ENCODE data around the gene CLOCK. TPM values are rescaled to one million over a fixed set of nuclear protein-coding genes. Genes with fewer than 3 reads are reported as not detected.
"Not testable (repeated sequence)": the region's sequence is repeated elsewhere in the genome, so short reads cannot be mapped to it uniquely, and the experiment has no call there.

Gene CLOCK, protein sequence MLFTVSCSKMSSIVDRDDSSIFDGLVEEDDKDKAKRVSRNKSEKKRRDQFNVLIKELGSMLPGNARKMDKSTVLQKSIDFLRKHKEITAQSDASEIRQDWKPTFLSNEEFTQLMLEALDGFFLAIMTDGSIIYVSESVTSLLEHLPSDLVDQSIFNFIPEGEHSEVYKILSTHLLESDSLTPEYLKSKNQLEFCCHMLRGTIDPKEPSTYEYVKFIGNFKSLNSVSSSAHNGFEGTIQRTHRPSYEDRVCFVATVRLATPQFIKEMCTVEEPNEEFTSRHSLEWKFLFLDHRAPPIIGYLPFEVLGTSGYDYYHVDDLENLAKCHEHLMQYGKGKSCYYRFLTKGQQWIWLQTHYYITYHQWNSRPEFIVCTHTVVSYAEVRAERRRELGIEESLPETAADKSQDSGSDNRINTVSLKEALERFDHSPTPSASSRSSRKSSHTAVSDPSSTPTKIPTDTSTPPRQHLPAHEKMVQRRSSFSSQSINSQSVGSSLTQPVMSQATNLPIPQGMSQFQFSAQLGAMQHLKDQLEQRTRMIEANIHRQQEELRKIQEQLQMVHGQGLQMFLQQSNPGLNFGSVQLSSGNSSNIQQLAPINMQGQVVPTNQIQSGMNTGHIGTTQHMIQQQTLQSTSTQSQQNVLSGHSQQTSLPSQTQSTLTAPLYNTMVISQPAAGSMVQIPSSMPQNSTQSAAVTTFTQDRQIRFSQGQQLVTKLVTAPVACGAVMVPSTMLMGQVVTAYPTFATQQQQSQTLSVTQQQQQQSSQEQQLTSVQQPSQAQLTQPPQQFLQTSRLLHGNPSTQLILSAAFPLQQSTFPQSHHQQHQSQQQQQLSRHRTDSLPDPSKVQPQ
- total RNA-seq: 32.0 TPM
- long read RNA-seq, partial matches to known transcripts: 3 of 17 reads
- long read RNA-seq, other reads (novel, unspliced or antisense): 12 of 17 reads

DNA sequence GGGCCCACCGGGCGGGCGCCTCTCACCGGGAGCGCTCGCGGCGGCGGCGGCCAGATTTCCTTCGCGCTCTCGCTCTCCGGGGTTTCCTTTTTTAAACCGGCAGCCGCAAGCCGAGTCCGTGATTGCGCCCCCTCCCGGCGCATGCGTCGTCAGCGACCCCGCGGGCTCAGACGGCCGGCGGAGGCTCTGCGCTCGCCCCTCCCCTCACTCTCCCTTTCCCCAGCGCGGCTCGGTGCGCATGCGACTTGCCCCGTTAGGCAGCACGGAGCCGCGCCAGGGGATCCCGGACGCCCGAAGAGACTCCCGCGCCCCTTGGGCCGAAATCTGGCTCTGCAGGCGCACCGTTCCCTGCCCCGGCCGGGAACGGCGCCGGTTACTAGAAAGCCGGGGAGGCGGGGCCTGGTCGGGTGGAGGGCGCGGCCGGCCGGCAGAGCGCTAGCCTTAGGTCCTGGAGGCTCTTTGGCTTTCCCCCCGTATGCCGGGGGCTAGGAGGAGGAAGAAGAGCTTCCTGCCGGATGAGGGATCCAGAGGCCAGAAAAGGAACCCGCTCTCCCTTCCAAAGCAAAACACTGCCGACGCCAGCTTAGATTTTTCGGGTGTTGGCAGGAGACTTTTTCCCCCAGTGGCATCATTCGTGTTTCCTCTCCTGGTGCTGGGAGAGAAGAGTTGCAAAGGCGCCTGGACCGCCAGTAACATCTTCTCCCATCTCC is at the start of gene CLOCK:
TSS of gene CLOCK (minus strand) at position 154 of the 710 bp plus-strand sequence. CDS start 64,124 bp downstream, outside the sequence.
- intact Hi-C loops (cut with DNase I): loop anchor here (1.0 to 5.0 kb wide), 3 partner anchors 151 to 305 kb away; partner anchors contain the start of genes EXOC1 and SRD5A3

DNA sequence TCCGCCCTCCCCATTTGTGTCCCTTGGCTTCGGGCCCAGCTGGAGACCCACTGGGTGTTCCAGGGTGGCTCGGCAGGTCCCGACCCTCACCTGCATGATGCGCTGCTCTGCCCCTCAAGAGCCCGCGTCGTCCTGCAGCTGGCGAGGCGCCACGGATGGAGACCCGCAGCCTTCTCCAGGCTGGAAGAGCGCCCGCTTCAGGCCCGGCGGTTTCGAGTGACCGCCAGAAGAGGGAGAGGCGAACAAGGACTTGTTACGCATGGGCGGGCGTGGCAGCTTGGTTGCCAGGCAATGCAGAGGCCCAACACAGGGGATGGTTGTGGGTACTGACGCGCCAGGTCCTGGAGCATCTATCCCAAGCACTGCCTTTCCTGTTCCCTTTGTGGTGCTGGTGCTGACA is 45.3 kb upstream of the CLOCK start, which contains the start of gene PDCL2:
TSS of gene PDCL2 (minus strand) at position 232 of the 400 bp plus-strand sequence. CDS start at position 96, 136 bp downstream.
- intact Hi-C loops (cut with DNase I): no loop called here
- DNase-seq (ENCODE audit: low spot score): no peak

More for the DNA sequence above, at the start of gene CLOCK:
- DNase-seq (ENCODE audit: low spot score): peak; percentile 93

DNA sequence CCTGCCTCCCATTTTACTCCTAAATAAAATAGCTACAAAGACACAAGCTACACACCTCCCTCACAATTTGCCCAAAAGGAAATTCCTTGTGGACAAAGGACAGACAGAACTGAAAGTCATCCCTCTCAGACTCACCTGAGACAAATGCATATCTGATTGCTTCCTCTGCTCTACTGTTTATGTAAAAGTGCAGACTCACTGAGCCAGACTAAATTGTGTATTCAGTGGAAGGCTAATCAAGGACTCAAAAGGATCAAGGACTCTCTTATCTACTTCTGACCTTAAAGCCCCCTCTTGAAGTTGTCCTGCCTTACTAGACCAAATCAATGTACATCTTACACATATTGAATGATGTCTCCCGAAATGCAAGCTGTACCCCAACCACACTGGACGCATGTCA is 41.5 kb upstream of the CLOCK start:
- intact Hi-C loops (cut with DNase I): no loop called here
- DNase-seq (ENCODE audit: low spot score): no peak

DNA sequence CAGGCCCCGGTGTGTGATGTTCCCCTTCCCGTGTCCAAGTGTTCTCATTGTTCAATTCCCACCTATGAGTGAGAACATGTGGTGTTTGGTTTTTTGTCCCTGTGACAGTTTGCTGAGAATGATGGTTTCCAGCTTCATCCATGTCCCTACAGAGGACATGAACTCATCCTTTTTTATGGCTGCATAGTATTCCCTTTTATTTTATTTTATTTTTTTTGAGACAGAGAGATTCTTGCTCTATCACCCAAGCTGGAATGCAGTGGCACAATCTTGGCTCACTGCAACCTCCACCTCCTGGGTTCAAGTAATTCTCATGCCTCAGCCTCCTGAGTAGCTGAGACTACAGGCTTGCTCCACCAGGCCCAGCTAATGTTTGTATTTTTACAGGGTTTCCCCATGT is 36.1 kb upstream of the CLOCK start:
- intact Hi-C loops (cut with DNase I); DNase-seq (ENCODE audit: low spot score): not testable (repeated sequence)

DNA sequence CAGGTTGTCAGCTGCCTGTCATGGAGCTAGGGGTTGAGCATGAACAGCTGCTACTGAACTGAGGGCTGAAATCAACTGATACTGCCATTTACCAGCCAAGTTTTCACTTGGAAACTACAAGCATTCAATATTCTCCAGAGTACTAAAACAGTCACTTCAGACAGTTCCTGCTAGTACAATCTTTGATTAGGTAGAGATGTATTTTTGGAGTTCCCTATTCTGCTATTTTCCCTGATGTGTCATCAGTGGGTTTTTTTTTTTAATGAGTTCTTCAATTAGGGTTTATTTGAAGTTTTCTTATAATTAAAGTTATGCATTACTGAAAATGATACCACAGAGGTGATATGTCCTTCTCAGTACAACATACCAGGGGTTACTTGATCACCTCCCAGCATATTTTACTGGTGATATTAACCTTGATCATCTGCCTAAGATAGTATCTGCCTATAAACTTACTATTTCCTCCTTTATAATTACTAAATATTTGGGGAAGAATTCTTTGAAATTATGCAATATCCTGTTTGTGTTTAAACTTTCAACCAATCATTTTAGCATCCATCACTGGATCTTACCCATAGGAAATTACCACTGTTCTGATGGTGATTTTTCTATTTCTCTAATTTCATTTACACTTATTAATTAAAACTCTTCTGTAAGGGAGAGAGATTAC is 31.8 kb upstream of the CLOCK start:
- intact Hi-C loops (cut with DNase I): no loop called here
- DNase-seq (ENCODE audit: low spot score): no peak

DNA sequence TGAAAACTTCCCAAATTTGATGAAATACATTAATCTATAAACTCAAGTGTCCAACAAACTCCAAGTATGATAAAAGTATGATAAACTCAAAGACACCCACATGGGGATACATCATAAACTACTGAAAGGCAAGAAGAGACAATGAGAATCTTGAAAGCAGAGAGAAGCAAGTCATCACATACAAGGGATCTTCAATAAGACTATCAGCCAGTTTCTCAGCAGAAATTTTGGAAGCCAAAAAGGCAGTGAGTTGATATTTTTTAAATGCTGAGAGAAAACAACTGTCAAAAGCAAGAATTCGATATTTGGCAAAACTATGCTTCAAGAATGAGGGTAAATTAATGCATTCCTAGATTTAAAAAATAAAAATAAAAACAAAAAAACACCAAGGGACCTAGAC is 28.8 kb upstream of the CLOCK start:
- DNase-seq (ENCODE audit: low spot score): no peak
- intact Hi-C loops (cut with DNase I): no loop called here

DNA sequence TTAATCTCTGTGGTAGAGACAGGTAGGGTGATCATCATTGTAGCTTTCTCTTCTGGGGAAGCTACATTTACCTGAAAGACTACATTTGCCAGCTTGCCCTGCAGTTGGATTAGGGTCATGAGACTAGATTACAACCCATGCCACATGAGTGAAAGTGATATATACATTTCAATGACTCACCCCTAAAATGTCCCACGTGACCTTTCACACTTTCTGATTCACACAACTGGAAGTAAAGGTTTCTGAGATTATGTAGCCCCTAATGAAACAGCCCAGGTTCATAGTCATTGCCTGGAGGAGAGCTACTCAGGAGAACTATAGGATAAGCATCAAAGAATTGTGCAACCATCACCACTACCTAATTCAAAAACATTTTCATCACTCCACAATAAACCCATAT is 27.5 kb upstream of the CLOCK start:
- DNase-seq (ENCODE audit: low spot score): no peak
- intact Hi-C loops (cut with DNase I): no loop called here

DNA sequence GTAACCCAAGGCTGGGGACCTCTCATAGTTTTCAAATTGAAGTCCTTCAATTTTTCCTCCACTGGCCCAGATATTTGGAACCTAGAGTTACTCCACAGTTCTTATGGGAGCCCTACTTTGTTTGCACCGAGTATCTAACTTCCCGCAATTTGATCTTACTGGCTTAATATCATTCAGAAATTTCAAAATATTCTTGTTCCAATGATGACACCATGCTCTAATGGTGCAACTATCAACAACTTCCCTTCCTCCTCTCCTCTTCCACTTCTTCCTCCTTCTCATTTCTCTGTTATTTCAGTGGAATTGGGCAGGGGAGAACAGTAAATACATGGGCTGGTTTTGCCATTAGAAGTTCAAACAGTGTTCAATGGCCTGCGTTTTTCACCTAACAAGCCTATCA is 25.1 kb upstream of the CLOCK start:
- DNase-seq (ENCODE audit: low spot score): no peak
- intact Hi-C loops (cut with DNase I): no loop called here

DNA sequence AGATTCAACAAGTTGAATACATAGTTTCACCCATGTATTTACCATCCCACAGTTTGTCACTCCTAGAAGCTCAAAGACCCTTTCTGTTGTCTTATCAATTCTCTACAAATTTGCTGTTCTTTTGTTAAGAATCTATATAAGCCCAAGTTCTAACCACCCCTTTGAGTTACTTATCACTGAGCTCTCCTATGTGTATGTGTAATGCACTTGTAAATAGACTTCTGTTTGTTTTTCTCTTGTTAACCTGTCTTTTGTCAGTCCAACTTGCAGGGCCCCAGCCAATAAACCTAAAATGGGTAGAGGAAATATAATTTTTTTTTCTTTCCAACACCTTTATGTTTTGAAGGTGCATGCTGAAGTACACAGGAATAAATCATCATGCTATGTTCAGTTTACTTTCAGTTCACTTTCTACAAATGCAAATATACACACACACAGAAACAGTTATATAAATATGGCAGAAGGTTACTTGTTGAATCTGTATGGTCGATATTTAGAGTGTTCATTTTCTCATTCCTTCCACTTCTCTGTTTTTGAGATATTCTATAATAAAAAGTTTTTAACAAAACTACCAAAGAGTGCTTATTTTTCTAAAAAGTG is 22.3 kb upstream of the CLOCK start:
- DNase-seq (ENCODE audit: low spot score): no peak
- intact Hi-C loops (cut with DNase I): no loop called here

DNA sequence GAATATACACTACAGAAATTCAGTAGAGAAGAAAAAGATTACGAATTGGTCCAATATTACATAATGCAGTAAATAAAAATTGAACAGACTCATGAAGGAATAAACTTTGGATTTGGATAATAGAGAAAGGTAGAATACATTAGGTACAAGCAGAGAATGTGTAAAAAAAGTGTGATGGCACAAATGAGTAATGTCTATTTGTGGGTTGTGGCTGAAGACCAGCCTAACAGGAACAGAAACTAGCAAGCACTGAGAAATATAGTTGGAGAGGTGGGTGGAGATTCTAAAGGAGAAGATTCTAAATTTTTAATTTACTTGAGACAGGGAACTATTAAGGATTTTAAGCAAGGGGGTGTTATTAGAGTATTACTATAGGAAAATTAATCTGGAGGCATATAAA is 15.2 kb upstream of the CLOCK start:
- DNase-seq (ENCODE audit: low spot score): no peak
- intact Hi-C loops (cut with DNase I): no loop called here

DNA sequence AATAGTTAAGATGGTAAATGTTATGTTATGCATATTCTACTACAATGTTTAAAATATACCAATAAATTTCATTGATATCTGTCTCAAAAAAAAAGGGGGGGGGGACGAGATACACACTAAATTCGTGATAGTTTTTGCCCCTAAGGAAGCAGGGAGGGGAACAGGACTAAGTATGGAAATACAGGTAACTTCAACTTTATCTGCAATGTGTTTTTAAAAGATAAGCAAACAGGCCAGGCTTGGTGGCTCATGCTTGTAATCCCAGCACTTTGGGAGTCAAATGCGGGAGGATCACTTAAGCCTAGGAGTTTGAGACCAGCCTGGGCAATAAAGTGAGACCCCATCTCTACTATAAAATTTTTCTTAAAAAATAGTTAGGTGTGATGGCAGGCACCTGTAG is 13.4 kb upstream of the CLOCK start:
- intact Hi-C loops (cut with DNase I): no loop called here
- no peak for DNase-seq (ENCODE audit: low spot score)

DNA sequence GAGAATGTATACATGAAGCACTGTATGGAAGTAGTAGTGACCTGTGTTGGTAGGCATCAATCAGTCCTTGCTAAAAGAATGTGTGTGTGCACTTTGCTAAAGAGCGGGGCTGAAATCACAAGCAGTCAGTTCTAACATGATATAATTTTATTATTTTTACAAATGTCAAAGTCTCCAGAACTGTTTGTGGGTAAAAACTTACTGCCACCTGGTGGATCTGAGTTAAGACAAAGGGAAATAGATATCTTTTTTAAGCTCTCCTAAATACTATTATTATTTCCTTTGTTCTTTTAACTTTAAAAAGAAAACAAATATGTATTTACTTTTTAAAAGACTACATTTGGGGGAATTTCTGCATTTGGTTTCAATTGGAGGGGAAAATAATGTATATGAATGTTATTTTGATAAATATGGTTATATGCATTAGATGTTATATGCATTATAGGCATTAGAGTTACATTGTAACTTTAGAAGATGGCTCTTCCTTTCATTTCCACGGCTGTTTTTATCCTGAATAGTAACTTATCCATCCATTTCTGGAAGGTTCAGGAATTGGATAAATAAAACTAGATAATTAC is 7.8 kb upstream of the CLOCK start:
- no peak for DNase-seq (ENCODE audit: low spot score)
- intact Hi-C loops (cut with DNase I): loop anchor here (5.0 kb wide), 1 partner anchor 107 kb away; no protein-coding TSS in a partner anchor

DNA sequence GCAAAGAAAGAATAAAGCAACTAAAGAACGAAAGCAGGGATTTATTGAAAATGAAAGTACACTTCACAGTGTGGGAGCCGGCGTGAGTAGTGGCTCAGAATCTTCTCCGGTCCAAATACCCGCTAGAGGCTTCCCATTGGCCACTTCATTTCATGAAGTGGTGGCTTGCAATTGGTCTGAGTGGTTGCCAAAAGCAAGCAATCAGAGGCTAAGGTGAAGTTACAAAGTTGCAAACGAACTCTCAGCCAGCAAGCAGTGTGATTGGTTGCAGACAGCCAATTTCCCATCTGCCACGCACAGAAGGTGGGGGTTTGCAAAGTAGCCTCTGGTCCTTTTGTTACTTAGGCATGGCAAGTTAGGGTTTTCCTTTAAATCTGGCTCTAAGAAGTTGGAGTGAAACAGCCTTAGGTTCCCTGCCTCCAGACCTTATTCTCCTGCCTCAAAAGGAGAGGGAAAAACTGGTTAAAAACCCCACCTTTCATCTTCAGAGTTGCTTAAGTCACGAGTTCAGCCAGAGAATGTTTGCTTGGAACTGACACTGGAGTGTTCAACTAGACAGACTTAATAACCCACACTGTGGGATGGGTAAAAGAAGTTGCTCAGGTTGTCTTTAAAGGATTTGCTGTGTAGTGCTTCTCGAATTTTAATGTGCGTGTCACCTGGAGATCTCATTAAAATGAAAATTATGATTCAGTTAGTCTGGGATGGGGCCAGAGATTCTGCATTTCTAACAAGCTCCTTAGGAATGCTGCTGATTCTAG is 6.9 kb upstream of the CLOCK start:
- DNase-seq (ENCODE audit: low spot score): no peak

DNA sequence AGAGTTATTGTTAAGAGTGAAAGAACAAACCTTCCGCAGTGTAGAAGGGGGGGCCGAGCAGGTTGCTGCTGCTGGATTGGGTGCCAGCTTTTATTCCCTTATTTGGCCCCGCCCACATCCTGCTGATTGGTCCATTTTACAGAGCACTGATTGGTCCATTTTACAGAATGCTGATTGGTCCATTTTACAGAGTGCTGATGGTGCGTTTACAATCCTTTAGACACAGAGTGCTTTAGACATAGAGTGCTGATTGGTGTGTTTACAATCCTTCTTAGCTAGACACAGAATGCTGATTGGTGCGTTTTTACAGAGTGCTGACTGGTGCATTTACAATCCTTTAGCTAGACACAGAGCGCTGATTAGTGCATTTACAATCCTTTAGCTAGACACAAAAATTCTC is 5.3 kb upstream of the CLOCK start:
- intact Hi-C loops (cut with DNase I): loop anchor here (5.0 kb wide), 1 partner anchor 105 kb away; no protein-coding TSS in a partner anchor
- DNase-seq (ENCODE audit: low spot score): not testable (repeated sequence)

More for the DNA sequence above, 6.9 kb upstream of the CLOCK start:
- intact Hi-C loops (cut with DNase I): loop anchor here (5.0 kb wide), 1 partner anchor 106 kb away; no protein-coding TSS in a partner anchor

DNA sequence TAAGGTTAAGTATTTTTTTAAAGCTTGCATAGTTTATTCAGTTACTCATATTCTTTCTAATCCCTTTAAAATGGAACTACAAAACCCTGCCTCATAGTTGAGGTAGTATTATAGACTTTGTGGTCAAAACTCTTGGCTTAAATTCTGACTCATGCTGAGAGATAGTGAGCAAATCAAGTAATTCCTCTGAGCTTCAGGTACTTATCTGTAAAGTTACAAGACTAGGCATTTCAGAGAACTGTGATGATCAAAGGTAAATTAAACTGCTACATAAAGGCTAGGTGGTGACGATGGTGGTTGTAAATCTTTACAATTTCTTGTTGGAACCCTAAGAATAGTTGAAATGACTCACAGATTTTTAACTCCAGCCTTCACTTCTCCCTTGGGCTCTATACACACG is 3.2 kb upstream of the CLOCK start:
- no peak for DNase-seq (ENCODE audit: low spot score)
- intact Hi-C loops (cut with DNase I): loop anchor here (5.0 kb wide), 2 partner anchors 103 to 302 kb away; partner anchors contain the start of gene EXOC1

DNA sequence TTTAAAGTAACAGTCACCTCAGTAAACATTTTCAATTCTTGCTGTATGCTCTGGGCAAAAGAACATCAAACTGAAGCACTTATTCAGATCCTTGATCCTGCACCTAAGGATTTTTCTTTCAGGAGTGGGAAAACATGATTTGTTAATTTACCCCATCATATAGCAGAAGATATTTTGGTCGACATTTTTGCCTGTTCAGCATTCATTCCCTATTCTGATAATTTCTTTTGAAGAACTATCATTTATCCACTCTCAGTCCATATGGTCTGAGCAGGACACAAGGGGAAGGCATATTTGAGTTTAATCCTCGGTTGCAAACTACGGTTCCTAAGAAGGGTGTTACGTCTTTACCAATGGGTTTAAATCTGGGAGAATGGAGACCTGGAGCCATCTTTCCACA is 1.2 kb upstream of the CLOCK start:
- intact Hi-C loops (cut with DNase I): loop anchor here (2.0 to 5.0 kb wide), 2 partner anchors 201 to 304 kb away; partner anchors contain the start of genes EXOC1 and SRD5A3
- no peak for DNase-seq (ENCODE audit: low spot score)

DNA sequence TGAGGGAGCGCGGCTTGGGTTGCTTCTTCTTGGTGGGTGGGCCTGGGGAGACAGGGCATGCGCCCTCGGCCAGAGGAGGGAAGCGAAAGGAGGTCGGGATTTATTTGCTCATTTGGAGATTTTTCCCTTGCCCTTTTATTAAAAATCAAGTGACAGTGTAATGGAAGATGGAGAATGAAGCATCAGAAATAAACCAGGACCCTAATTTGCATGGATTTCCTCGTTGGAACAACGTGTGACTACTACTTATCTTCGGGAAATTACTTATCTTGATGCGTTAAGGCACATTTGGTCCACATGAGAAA is 709 bp upstream of the CLOCK start:
- intact Hi-C loops (cut with DNase I): loop anchor here (2.0 to 5.0 kb wide), 2 partner anchors 201 to 305 kb away; partner anchors contain the start of genes EXOC1 and SRD5A3
- DNase-seq (ENCODE audit: low spot score): no peak

DNA sequence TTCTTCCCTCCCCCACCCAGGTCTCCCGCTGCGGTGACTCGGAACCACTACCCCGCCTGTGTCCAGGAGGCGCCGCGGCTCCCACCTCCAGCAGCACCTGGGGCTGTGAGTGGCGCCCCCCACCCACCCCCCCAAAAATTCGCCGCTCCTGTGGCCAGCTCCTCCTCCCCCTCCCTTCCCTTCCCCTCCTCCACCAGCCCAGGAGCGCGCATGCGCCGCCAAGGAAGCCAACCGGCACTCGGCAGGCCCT is 278 bp downstream of the CLOCK start:
- no peak for DNase-seq (ENCODE audit: low spot score)
- intact Hi-C loops (cut with DNase I): loop anchor here (1.0 to 5.0 kb wide), 3 partner anchors 150 to 306 kb away; partner anchors contain the start of genes EXOC1 and SRD5A3
